Activated naive CD4-positive, alpha-beta T cell (primary cell): ENCODE results near the gene OPRD1.
"Not testable (repeated sequence)": the region's sequence is repeated elsewhere in the genome, so short reads cannot be mapped to it uniquely, and the experiment has no call there.

ENCODE experiments used
- DNase-seq, 4 experiments: peaks; one replicate each; lab custom pipeline; 2025; lab: John Stamatoyannopoulos, UW

The OPRD1 gene

DNA sequence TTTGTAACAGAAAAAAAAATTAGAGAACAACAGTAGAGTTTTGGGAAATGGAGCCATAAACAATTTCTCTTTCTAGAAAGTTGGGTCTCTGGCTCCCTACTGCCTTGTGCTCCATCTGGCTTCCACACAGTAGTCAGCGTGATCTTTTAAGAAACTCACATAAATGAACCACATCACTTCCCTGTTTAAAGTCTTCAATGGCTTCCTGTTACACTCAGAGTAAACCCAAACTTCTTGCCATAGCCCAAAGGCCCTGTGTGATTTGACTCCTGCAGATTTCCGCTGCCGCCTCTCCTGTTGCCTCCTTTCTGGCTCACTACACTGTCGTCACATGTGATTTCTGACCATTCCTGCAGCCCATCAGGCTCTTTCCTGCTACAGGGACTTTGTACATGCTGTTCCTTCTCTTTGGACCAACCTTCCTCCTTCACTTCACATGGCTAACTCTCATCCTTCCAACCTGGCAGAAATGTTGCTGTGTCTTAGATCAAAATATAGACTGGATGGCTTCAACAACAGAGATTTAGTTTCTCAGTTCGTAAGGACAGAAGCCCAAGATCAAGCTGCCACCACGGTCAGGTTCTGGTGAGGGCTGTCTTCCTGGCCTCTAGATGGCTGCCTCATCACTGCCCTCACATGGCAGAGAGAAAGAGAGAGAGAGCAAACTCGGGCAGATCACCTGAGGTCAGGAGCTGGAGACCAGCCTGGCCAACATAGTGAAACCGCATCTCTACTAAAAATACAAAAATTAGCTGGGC, 34.0 kb downstream of the OPRD1 start:
- DNase-seq = no peak

GRCh38 chr1:28847207-28847606, 35.2 kb downstream of the OPRD1 start:
- DNase-seq = not testable (repeated sequence)

DNA sequence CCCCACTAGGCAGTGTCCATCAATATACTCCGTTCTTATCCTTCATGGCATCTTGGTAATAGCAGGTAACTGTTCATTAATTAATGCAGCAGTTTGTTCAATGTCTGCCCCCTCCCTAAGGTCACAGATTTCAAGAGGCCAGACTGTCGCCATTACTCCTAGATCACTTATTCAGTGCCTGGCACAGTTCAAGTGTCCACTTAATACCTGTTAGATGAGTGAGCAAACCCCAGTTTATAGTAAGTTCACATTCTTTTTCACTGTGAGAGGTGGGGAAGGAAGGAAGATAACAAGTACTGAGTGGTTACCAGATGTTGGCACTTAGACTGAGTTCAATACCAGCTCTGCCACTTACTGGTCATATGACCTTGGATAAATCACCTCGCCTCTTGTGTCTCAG, 36.4 kb downstream of the OPRD1 start:
- DNase-seq = no peak

DNA sequence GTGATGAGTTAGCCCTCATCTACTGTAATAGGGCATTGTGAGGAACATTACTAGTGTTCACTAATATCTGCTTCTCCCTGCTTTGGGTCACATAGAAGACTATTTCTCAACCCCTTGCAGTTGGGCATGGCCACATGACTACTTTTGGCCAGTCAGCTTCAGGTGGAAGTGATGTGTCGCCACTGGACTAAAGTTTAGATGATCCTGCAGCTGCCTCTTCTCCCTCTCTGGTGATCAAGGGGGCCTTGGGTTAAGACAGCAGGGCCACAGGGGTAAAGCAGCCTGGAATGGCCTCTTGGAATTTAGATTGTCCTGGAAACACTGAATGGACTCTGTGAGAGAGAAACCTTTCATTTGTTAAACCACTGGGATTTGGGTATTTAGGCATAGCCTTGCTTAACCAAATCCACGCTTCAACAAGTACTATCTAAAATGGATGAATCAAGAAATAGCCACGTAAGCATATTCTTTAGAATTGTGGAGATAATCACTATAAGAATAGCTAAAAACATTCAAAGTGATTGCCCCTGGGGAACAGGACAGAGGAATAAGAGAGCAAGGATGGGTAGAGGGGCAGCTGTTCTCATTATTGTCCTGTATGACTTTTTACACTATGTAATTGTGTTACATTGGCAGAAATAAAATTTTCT, 41.2 kb downstream of the OPRD1 start:
- no peak for DNase-seq

GRCh38 chr1:28854406-28854805, 42.4 kb downstream of the OPRD1 start:
- DNase-seq = not testable (repeated sequence)

DNA sequence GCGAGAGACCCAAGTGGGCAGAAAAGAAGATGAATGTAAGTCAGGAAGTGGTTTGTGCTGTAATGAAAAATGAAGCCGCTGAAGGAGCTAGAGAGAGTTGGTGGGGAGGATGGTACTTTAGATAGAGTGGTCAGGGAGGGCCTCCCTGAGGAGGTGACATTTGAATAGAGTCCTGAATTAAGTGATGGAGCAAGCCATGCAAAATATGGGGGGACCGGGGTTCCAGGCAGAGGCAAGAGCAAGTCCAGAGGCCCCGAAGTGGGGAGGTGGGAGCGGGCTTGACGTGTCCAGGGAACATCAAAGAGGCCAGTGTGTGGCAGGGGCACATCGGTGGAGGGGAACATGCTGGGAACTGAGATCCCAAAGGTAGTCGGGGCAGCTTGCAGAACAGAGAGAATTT, 43.1 kb downstream of the OPRD1 start:
- DNase-seq = no peak

DNA sequence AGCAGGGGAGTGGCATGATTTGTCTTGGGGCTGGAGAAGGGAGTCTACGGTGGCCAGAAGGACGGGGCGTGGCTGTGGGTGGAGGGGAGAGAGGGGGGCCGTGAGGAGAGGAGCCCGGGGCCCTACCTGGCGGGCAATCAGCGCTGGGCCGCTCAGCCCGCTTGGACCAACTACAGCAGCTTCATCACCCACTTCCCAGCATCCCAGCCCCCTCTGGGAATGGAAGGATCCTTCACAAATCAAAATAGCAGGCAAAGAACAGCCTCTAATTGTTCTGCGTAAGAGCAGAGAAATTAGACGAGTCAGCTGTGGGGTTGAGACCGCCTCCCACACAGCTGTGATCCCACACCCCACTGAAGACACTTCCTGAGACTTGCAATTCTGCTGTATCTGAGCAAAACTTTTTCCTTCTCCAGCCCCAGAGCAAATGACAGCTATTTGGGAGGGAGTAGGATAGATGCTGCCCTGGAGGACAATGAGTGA, 43.5 kb downstream of the OPRD1 start:
- DNase-seq = no peak

DNA sequence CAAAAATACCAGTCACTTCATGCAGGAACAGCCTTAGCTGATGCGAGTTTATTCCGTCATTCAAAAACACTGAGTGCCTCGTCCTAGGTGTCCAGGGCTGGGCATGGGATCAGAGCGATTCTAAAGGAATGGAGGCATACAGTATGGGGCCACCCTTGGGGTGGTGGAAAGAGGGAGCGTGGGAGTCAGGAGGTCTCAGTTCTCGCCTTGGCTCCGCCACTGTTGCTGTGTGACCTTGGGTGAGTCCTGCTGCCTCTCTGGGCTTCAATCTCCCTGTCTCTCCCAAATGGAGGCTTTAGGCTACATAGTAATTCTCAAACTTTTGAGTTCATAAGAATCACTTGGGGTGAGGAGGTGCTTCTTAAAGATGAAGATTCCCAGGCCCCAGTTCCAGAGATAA, 44.0 kb downstream of the OPRD1 start:
- no peak for DNase-seq

DNA sequence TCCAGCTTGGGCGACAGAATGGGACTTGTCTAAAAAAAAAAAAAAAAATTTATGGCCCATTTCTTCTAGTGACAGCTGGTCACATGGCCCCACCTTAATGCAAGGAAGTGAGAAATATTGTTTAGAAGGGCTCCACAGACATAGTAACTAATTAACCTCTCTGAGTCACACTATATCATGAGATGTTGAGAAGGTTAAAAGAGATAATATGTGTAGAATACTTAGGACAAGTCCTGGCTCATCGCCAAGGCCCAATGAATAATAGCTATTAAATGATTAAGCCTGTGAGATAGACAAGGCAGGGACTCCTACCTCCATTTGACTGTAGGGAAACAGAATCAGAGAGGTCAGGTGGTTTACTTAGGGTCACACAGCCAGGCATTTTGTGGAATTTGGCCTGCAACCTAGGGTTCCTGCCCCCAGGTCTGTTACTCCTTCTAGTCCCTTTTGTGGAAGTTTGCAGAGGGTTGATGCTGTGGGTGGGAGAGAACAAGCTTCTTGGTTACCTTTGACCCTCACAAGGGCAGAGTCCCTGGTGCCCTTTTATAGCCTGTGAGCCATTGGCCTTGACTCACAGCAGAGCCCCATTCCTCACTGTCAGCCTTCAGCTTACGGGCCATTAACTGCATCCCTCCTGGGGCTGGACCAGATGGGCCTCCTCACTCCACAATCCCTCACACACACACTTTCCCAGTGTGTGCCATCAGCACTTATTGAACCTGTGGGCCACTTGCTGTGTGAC, 48.5 kb downstream of the OPRD1 start:
- no peak for DNase-seq

DNA sequence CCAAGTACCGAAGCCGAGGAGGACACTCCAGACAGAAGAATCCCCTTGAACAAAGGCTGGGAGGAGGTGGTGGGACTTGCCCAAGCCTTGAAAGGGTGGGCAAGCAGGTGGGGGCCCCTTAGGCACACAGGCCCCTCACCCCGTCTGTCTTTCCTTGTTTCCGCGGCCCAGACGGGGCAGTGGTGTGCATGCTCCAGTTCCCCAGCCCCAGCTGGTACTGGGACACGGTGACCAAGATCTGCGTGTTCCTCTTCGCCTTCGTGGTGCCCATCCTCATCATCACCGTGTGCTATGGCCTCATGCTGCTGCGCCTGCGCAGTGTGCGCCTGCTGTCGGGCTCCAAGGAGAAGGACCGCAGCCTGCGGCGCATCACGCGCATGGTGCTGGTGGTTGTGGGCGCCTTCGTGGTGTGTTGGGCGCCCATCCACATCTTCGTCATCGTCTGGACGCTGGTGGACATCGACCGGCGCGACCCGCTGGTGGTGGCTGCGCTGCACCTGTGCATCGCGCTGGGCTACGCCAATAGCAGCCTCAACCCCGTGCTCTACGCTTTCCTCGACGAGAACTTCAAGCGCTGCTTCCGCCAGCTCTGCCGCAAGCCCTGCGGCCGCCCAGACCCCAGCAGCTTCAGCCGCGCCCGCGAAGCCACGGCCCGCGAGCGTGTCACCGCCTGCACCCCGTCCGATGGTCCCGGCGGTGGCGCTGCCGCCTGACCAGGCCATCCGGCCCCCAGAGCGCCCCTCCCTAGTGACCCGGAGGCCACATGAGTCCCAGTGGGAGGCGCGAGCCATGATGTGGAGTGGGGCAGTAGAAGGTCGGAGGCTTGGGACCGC, 50.8 kb downstream of the OPRD1 start:
- DNase-seq = no peak

DNA sequence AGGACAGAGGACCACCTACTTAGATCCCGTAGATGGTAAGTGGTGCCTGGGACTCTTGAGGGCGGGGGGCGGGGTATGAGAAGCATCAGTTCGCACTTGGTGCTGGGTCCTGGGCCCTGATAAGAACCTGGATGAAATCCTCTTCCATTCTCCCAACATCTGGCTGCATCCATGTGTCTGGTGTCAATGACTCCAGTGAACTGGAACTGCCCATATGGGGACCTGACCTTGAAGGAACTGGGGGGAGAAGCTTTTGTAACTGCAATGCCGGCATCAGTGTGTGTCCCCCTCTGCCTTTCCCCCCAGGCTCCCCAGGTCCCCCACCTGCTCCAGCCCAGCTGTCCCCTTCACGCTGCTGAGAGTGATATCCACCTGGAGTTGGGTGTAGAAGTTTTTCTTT, 52.7 kb downstream of the OPRD1 start:
- DNase-seq = no peak

DNA sequence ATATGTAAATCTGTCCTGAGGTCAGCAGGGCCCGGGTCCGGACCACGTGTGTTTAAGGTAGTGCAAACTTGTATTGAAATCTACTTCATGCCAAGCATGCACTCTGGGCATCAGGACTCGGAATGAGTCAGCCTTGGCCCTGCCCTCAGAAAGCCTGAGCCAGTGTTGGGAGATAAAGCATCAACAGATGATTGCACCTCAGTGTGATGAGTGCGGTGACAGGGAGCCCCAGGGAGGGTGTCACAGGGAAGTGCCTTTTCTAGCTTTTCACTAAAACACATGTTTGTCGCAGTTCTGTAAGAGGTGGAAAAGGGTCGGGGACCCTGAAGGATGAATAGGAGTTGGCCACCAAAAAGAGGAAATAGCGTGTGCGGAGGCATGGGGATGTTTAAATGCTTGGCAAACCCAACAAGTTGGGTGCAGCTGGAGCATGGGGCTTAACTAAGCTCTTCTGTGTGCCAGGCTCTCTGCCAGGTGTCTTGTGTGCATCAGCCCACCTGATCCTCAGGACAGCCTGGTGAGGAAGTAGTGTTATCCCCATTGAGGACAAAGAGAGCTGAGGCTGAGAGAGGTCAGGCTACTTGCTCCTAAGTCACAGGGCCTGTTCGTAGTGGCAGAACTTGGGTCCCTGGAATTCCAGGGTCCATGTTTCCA, 54.2 kb downstream of the OPRD1 start:
- DNase-seq = no peak

GRCh38 chr1:28867850-28868249, 55.9 kb downstream of the OPRD1 start:
- no peak for DNase-seq

DNA sequence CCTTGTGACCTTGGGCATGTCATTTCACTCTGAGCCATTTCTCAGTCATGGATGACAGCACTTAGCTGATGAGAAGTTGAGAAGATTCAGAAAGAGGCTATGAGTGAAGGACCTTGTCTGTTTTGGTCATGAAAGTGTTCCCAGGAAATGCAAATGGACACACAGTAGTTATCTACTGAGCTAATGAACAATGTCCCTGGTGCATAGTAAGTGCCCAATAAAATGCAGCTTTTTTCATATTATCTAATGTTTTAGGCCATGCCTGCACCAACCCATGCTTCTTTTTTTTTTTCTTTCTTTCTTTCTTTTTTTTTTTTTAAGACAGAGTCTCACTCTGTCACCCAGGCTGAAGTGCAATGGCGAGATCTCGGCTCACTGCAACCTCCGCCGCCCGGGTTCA, 58.0 kb downstream of the OPRD1 start:
- DNase-seq = no peak

- no peak for DNase-seq
Observed at GRCh38 chr1:28871631-28872401, 59.8 kb downstream of the OPRD1 start.

DNA sequence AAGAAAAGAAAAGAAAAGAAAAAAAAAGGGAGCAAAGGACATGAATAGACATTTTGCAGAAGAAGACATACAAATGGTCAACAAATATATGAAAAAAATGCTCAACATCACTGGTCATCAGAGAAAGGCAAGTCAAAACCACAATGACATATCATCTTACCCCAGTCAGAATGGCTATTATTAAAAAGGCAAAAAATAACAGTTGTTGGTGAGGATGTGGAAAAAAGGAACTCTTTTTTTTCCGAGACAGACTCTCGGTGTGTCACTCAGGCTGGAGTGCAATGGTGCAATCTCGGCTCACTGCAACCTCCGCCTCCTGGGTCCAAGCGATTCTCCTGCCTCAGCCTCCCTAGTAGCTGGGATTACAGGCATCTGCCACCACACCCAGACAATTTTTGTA, 63.2 kb downstream of the OPRD1 start:
- DNase-seq = not testable (repeated sequence)

DNA sequence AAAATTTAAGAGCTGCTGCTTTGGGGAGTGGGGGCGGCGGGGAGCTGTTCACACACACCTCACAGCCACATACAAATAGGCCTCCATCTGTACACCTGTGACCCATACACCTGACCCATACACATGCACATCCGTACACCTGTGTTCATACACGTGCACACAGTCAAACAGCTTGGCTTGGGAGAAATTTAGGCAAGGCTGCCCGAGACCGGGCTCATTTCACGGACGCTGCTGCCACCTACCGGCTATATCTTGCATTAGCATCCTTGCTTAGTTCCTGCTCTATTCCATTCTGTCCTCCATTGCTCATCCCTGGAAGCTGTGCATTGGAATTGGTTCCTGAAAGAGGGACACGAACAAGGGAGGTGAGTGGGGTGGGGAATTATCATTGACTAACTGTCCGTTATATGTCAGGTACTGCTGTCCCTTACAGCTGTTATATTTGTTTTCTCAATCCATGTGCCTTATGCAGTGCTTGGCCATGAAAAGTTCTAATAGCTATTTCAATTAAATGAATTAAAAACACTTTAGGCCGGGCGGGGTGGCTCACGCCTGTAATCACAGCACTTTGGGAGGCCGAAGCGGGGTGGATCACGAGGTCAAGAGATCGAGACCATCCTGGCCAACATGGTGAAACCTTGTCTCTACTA, 65.3 kb downstream of the OPRD1 start:
- DNase-seq = peak; percentile 29 to 68 (median 53)

DNA sequence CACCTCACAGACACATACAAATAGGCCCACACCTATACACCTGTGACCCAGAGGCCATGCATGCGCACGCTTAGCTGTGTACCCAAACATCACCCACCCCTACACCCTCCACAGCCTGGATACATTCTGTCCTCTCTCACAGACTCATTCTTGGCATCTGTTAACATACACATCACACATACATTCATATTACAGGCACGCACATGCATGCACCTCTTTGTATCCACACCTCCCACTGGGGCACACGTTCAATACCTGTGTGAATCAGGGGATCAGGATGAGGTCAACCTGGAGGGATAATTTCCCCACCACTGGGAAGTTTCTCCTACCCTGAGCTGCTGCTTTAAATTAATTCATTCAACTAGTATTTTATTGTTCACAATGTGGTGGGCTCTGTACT, 66.8 kb downstream of the OPRD1 start:
- no peak for DNase-seq

DNA sequence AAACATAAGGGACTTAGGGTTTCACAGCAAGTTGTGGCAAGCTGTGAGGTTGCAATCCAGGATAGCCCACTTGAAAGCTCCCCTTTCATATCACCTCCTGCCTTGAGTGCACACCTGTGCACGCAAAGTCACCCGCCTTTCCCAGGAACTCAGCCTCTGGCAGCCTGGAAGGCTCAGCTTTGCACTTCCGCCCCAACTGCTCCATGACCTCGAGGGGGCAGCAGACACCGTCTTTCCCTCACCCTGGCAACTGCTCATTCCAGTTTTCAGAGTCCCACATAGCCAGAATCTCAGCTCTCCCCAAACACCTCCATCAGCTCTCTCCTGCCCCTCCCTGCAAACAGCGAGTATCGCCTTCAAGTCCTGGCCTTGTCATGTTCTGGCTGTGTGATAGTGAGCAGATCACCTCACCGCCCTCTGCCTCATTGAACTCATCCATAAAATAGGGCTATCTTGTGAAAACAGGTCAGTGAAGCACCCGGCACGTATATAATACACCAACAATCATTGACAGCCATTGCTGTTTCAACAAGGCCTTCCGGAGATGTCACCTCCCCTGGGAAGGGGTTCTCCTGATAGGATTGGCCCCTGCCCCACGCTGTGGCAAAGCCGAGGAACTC, 70.1 kb downstream of the OPRD1 start:
- DNase-seq = peak; percentile 17 to 68 (median 59)

DNA sequence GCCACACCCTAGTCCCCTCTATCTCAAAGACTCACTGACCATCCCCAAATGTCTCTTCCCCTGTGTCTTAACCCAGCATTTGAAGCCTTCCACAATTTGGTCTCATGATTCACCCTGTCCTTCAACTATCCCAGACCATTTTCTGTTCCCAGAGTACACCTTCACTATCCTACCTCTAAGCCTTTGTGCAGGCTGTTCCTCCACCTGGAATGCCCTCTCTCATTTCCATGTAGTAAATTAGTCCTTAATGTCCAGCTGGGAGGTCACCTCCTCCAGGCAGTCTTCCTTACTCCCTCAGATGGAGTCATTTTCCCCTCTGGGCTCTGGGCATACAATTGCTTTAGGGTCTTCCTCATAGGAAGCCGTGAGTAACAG, 71.3 kb downstream of the OPRD1 start:
- no peak for DNase-seq
